ENCODE data around the gene TRIM38.

Gene TRIM38

DNA sequence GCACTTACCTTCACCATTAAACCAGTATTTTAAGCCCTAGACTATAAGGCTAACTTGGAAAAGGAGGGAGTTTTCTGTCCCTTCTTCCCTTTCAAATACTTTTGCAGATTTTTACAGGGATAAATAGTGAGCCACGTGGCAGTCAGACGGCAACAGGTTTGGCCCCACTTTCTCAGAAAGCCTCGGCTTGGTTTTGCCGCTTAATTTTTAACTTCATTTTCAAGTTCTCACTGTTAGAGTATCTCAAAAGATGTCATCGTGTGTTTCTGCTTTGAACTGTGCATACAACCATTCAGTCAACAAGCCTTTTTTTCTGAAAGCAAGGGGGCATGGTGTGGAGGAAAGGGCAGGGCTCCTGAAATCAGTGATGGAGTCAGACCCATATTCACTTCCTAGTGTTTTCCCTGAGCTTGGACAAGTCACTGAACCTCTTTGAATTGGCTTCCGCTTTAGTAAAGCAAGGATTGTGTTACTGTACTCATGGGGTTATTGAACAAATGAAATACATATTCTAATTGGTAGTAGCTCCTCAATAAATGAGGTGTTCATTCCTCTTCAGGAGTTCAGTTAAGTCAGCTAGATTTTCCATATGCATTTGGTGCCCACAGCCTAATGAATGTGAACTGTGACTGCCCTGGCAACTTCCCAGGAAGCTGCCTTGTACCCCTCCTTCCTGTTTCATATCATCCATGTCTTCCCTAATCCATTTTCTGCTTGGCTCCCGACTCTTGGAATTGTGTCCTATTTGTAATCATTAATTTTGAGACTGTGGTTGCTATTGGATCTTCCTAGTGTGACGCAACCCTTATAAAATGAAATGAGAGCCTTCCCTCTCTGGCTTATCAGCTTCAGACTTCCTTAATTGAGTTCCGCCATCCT lies 31.8 kb upstream of the TRIM38 start, which contains the start of gene SLC17A2:
Gene SLC17A2, minus strand, starts transcription at position 160 of the 879 bp plus-strand sequence. CDS start 4,895 bp downstream, outside the sequence.
- H3K36me3 ChIP-seq (ENCODE audit: insufficient read depth, low read length), result no peaks in the 10 kb centered on the region
- H2AFZ ChIP-seq (ENCODE audit: low read length), result no peak within 1 kb of the TSS
- no peak within 1 kb of the TSS for H3K4me3 ChIP-seq (ENCODE audit: low read depth, low read length, poor library complexity, severe bottlenecking)
- H3K9ac ChIP-seq (ENCODE audit: low read length), result no peak within 1 kb of the TSS
- no peak within 1 kb of the TSS for H3K27ac ChIP-seq (ENCODE audit: low read depth, low read length, poor library complexity, severe bottlenecking)
- H3K9me3 ChIP-seq (ENCODE audit: low read length), result no peaks in the 10 kb centered on the region
- no peak within 1 kb of the TSS for H3K4me2 ChIP-seq (ENCODE audit: low read length)
- no peaks in the 10 kb centered on the region for H3K27me3 ChIP-seq (ENCODE audit: insufficient read depth, low read length)
- H3K79me2 ChIP-seq (ENCODE audit: insufficient read depth, low read length), result no peaks in the 10 kb centered on the region
- H4K20me1 ChIP-seq (ENCODE audit: insufficient read depth, low read length), result no peaks in the 10 kb centered on the region
- no peaks in the 10 kb centered on the region for H3K9me2 ChIP-seq (ENCODE audit: low read depth, low read length)
- no peaks in the 10 kb centered on the region for H3K4me1 ChIP-seq (ENCODE audit: insufficient read depth, low read length, severe bottlenecking)
- no peaks in the 10 kb centered on the region for H3F3A ChIP-seq (ENCODE audit: insufficient read depth, low read length)
- TF ChIP-seq EZH2 (IDR thresholded peaks at IDR 0.05; ENCODE audit: borderline replicate concordance, low read length) (no peak), CTCF (IDR thresholded peaks at IDR 0.05; ENCODE audit: low read length) (no peak)

DNA sequence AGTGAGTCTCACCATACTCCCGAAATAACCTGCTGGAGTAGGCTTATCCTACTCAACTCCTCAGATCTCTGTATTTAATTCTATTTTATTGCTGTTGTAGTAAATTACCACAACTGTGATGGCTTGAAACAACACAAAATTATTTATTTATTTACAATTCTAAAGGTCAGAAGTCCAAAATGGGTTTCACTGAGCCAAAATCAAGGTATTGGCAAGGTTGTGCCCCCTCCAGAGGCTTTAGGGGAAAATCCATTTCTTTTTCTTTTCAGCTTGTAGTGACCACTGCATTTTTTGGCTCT lies 31.2 kb upstream of the TRIM38 start:
- no peaks in the 10 kb centered on the region for H4K20me1 ChIP-seq (ENCODE audit: insufficient read depth, low read length)
- no peak overlapping the region for H3K4me3 ChIP-seq (ENCODE audit: low read depth, low read length, poor library complexity, severe bottlenecking)
- no peak overlapping the region for H3K4me2 ChIP-seq (ENCODE audit: low read length)
- H3K79me2 ChIP-seq (ENCODE audit: insufficient read depth, low read length), result no peaks in the 10 kb centered on the region
- H3K27me3 ChIP-seq (ENCODE audit: insufficient read depth, low read length), result no peaks in the 10 kb centered on the region
- H3K9me2 ChIP-seq (ENCODE audit: low read depth, low read length), result no peaks in the 10 kb centered on the region
- no peaks in the 10 kb centered on the region for H3K36me3 ChIP-seq (ENCODE audit: insufficient read depth, low read length)
- H3K9ac ChIP-seq (ENCODE audit: low read length), result no peak overlapping the region
- no peak for TF ChIP-seq EZH2 (IDR thresholded peaks at IDR 0.05; ENCODE audit: borderline replicate concordance, low read length)
- TF ChIP-seq CTCF (IDR thresholded peaks at IDR 0.05; ENCODE audit: low read length), result no peak
- H2AFZ ChIP-seq (ENCODE audit: low read length), result no peak overlapping the region
- no peaks in the 10 kb centered on the region for H3K9me3 ChIP-seq (ENCODE audit: low read length)
- no peak overlapping the region for H3K27ac ChIP-seq (ENCODE audit: low read depth, low read length, poor library complexity, severe bottlenecking)
- H3F3A ChIP-seq (ENCODE audit: insufficient read depth, low read length), result no peaks in the 10 kb centered on the region
- no peaks in the 10 kb centered on the region for H3K4me1 ChIP-seq (ENCODE audit: insufficient read depth, low read length, severe bottlenecking)

- Histone ChIP-seq H3K79me2 (ENCODE audit: insufficient read depth, low read length) (no peaks in the 10 kb centered on the region), H4K20me1 (ENCODE audit: insufficient read depth, low read length) (no peaks in the 10 kb centered on the region), H3K9ac (ENCODE audit: low read length) (no peak overlapping the region), H3K9me3 (ENCODE audit: low read length) (no peaks in the 10 kb centered on the region), H3K9me2 (ENCODE audit: low read depth, low read length) (no peaks in the 10 kb centered on the region), H3K27ac (ENCODE audit: low read depth, low read length, poor library complexity, severe bottlenecking) (no peak overlapping the region), H2AFZ (ENCODE audit: low read length) (no peak overlapping the region), H3K4me1 (ENCODE audit: insufficient read depth, low read length, severe bottlenecking) (no peaks in the 10 kb centered on the region), H3F3A (ENCODE audit: insufficient read depth, low read length) (no peaks in the 10 kb centered on the region), H3K4me2 (ENCODE audit: low read length) (no peak overlapping the region), H3K36me3 (ENCODE audit: insufficient read depth, low read length) (no peaks in the 10 kb centered on the region), H3K4me3 (ENCODE audit: low read depth, low read length, poor library complexity, severe bottlenecking) (no peak overlapping the region), H3K27me3 (ENCODE audit: insufficient read depth, low read length) (no peaks in the 10 kb centered on the region)
- TF ChIP-seq CTCF (IDR thresholded peaks at IDR 0.05; ENCODE audit: low read length) (no peak), EZH2 (IDR thresholded peaks at IDR 0.05; ENCODE audit: borderline replicate concordance, low read length) (no peak)
Observed at GRCh38 chr6:25934156-25934555, 28.4 kb upstream of the TRIM38 start.
